Kidney epithelial cell (primary cell): Measurements from ENCODE around the gene ASIC3. TPM values are rescaled to one million over a fixed set of nuclear protein-coding genes. Genes with fewer than 3 reads are reported as not detected.

Experiments
- DNase-seq: peaks from one replicate; pipeline ENCODE4 v3.0.0-alpha.2; 2010; ENCODE audit warnings: low read depth
- H3K27me3 ChIP-seq: 2 replicates; pipeline ENCODE4 v1.6.0; 2011; ENCODE audit warnings: low read length; ENCODE audit not compliant: control insufficient read depth, insufficient read depth
- H3K36me3 ChIP-seq: 2 replicates; pipeline ENCODE4 v1.5.1; 2011; ENCODE audit warnings: low read length; ENCODE audit not compliant: control insufficient read depth, insufficient read depth
- H3K4me3 ChIP-seq: 2 replicates; pipeline ENCODE4 v1.5.1; 2011; ENCODE audit warnings: low read depth, mild to moderate bottlenecking, control low read depth, low read length
- CTCF ChIP-seq: IDR thresholded peaks from 2 replicates; pipeline ENCODE4 v1.5.1; 2011; ENCODE audit warnings: mild to moderate bottlenecking, moderate library complexity, low read length, control low read depth, inconsistent platforms; ENCODE audit not compliant: insufficient read depth, poor library complexity, severe bottlenecking
- total RNA-seq: library from RNA; depleted of rRNA; stranded (reverse); fragments of >200 nt; gene quantifications from 2 replicates; pipeline ENCODE4 v1.2.3, GENCODE V29; 2015

The ASIC3 gene
- total RNA-seq, 1 donor from 2014 or later = 0.04 TPM

GRCh38 chr7:151073990-151074389 is 25.7 kb downstream of the ASIC3 start:
- Histone ChIP-seq H3K27me3 (no peaks in the 10 kb centered on the region), H3K36me3 (peaks cover 4% of the 10 kb centered on the region), H3K4me3 (no peak overlapping the region)
- TF ChIP-seq CTCF = no peak
- no peak for DNase-seq

GRCh38 chr7:151074817-151075661 is 26.7 kb downstream of the ASIC3 start:
- TF ChIP-seq CTCF = no peak

GRCh38 chr7:151075662-151075971 is 27.3 kb downstream of the ASIC3 start:
- peaks cover 2% of the 10 kb centered on the region for H3K36me3 ChIP-seq
- DNase-seq = no peak
- H3K4me3 ChIP-seq = no peak overlapping the region
- no peaks in the 10 kb centered on the region for H3K27me3 ChIP-seq
- TF ChIP-seq CTCF = no peak

More at GRCh38 chr7:151074817-151075661, 26.7 kb downstream of the ASIC3 start:
- H3K27me3 ChIP-seq = no peaks in the 10 kb centered on the region
- no peak overlapping the region for H3K4me3 ChIP-seq
- peaks cover 2% of the 10 kb centered on the region for H3K36me3 ChIP-seq
- no peak for DNase-seq

GRCh38 chr7:151075978-151076426 is 27.7 kb downstream of the ASIC3 start:
- Histone ChIP-seq H3K27me3 (no peaks in the 10 kb centered on the region), H3K4me3 (no peak overlapping the region), H3K36me3 (peaks cover 2% of the 10 kb centered on the region)
- no peak for TF ChIP-seq CTCF
- DNase-seq = no peak

GRCh38 chr7:151076863-151077704 is 28.8 kb downstream of the ASIC3 start:
- Histone ChIP-seq H3K27me3 (no peaks in the 10 kb centered on the region), H3K4me3 (no peak overlapping the region), H3K36me3 (peaks cover 2% of the 10 kb centered on the region)
- DNase-seq = no peak
- TF ChIP-seq CTCF = peak; percentile 51
